ENCODE measurements around the gene CTNNA2.

Gene CTNNA2

DNA sequence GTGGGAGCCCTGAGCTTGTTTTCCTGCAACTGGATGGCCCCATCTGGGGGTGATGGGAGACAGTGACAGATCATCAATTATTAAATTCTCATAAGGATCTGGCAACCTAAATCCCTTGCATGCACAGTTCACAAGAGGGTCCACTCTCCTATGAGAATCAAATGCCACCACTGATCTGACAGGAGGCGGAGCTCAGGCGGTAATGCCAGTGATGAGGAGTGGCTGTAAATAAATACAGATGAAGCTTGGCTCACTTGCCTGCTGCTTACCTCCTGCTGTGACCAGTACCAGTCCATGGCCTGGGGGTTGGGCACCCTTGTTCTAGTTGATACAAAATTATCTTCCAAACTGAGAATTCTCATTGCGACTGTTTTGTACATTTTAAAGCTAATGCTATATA is 258.6 kb downstream of the CTNNA2 start (continued):
- TF ChIP-seq, protein P1, sequence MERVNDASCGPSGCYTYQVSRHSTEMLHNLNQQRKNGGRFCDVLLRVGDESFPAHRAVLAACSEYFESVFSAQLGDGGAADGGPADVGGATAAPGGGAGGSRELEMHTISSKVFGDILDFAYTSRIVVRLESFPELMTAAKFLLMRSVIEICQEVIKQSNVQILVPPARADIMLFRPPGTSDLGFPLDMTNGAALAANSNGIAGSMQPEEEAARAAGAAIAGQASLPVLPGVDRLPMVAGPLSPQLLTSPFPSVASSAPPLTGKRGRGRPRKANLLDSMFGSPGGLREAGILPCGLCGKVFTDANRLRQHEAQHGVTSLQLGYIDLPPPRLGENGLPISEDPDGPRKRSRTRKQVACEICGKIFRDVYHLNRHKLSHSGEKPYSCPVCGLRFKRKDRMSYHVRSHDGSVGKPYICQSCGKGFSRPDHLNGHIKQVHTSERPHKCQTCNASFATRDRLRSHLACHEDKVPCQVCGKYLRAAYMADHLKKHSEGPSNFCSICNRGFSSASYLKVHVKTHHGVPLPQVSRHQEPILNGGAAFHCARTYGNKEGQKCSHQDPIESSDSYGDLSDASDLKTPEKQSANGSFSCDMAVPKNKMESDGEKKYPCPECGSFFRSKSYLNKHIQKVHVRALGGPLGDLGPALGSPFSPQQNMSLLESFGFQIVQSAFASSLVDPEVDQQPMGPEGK (CRISPR knock-in tag; IDR thresholded peaks at IDR 0.05; ENCODE audit: borderline replicate concordance): no peak
- no peak for TF ChIP-seq CSDC2 (CRISPR knock-in tag; IDR thresholded peaks at IDR 0.05)
- TF ChIP-seq TCF4 (CRISPR knock-in tag; IDR thresholded peaks at IDR 0.05; ENCODE audit: borderline replicate concordance): no peak

DNA sequence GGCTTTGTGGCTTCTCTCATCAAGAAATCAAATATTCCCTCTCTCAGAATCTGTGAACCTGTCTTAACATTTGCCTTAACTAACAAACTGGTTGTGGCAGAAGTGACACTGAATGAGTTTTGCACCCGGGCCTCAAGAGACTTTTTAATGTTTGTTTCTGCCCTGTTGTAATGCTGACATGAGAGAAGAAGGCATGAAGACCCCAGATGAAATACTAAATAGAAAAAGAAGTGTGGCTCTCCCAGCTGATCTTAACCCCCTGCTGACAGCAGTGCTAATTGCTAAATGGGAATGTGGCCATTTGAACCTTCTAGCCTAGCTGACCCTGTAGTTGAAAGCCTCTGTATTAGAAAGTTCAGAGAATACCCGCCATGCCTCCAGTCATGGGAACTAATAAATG is 261.2 kb downstream of the CTNNA2 start:
- ATAC-seq: no peak
- TF ChIP-seq TOX (CRISPR knock-in tag; IDR thresholded peaks at IDR 0.05; ENCODE audit: borderline replicate concordance) (no peak), SNAI2 (CRISPR knock-in tag; IDR thresholded peaks at IDR 0.05) (no peak), OSR1 (CRISPR knock-in tag; IDR thresholded peaks at IDR 0.05) (no peak), ZNF8 (CRISPR knock-in tag; IDR thresholded peaks at IDR 0.05) (no peak), BACH2 (CRISPR knock-in tag; IDR thresholded peaks at IDR 0.05; ENCODE audit: borderline replicate concordance) (no peak), RARB (CRISPR knock-in tag; IDR thresholded peaks at IDR 0.05) (no peak), PPARA (CRISPR knock-in tag; IDR thresholded peaks at IDR 0.05; ENCODE audit: borderline replicate concordance) (no peak), ZNF565 (CRISPR knock-in tag; conservative IDR thresholded peaks at IDR 0.05; ENCODE audit: low read depth) (no peak), ZNF70 (CRISPR knock-in tag; IDR thresholded peaks at IDR 0.05) (no peak), ZFP30 (CRISPR knock-in tag; IDR thresholded peaks at IDR 0.05) (no peak)
- TF ChIP-seq, protein P2, sequence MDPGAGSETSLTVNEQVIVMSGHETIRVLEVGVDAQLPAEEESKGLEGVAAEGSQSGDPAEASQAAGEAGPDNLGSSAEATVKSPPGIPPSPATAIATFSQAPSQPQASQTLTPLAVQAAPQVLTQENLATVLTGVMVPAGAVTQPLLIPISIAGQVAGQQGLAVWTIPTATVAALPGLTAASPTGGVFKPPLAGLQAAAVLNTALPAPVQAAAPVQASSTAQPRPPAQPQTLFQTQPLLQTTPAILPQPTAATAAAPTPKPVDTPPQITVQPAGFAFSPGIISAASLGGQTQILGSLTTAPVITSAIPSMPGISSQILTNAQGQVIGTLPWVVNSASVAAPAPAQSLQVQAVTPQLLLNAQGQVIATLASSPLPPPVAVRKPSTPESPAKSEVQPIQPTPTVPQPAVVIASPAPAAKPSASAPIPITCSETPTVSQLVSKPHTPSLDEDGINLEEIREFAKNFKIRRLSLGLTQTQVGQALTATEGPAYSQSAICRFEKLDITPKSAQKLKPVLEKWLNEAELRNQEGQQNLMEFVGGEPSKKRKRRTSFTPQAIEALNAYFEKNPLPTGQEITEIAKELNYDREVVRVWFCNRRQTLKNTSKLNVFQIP (CRISPR knock-in tag; IDR thresholded peaks at IDR 0.05; ENCODE audit: borderline replicate concordance, low read depth): no peak
- TF ChIP-seq, protein P1 (CRISPR knock-in tag; IDR thresholded peaks at IDR 0.05; ENCODE audit: borderline replicate concordance): no peak

DNA sequence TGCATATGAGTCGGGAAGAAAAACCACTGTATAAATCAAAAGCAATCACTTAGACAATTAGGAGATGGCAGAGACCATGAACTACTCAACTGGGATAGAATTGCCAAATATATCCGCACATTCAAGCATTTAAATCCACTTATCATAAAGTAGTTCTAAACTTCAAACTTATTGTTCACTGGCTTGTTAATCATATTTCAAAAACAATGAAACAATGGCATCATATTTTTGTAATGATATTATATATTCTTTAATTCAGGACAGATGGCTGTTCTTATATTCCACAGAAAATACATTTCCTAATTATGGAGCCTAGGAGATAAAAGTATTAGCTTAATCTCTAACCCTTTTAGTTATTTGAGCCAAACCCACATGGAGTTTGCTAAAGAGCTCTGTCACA is 263.6 kb downstream of the CTNNA2 start:
- ATAC-seq: no peak
- TF ChIP-seq TCF4 (CRISPR knock-in tag; IDR thresholded peaks at IDR 0.05; ENCODE audit: borderline replicate concordance) (peak; percentile 80), ISL1 (CRISPR knock-in tag; IDR thresholded peaks at IDR 0.05) (peak; percentile 86), ZC3H10 (CRISPR knock-in tag; IDR thresholded peaks at IDR 0.05) (no peak)
- TF ChIP-seq, protein P1 (CRISPR knock-in tag; IDR thresholded peaks at IDR 0.05; ENCODE audit: borderline replicate concordance): no peak
- TF ChIP-seq, protein P3, sequence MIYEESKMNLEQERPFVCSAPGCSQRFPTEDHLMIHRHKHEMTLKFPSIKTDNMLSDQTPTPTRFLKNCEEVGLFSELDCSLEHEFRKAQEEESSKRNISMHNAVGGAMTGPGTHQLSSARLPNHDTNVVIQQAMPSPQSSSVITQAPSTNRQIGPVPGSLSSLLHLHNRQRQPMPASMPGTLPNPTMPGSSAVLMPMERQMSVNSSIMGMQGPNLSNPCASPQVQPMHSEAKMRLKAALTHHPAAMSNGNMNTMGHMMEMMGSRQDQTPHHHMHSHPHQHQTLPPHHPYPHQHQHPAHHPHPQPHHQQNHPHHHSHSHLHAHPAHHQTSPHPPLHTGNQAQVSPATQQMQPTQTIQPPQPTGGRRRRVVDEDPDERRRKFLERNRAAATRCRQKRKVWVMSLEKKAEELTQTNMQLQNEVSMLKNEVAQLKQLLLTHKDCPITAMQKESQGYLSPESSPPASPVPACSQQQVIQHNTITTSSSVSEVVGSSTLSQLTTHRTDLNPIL (CRISPR knock-in tag; IDR thresholded peaks at IDR 0.05; ENCODE audit: low read depth): 0 out of 2 replicates have a peak, but pooled peaks have one; percentile 32

DNA sequence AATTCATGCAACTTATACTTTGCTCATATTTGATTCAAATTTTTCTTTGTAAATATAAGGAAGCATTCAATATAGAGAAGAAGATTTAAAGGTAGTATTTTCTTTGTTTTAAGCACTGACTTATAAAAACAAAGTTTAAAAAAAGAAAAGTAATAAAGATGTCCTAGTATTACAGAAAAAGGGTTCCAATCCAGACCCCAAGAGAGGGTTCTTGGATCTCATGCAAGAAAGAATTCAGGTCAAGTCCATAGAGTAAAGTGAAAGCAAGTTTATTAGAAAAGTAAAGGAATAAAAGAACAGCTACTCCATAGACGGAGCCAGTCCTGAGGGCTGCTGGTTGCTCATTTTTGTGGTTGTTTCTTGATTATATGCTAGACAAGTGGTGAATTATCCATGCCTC is 267.9 kb downstream of the CTNNA2 start:
- ATAC-seq: no peak
- TF ChIP-seq TCF4 (CRISPR knock-in tag; IDR thresholded peaks at IDR 0.05; ENCODE audit: borderline replicate concordance) (no peak), PPARA (CRISPR knock-in tag; IDR thresholded peaks at IDR 0.05; ENCODE audit: borderline replicate concordance) (no peak), BACH2 (CRISPR knock-in tag; IDR thresholded peaks at IDR 0.05; ENCODE audit: borderline replicate concordance) (no peak), GLIS3 (CRISPR knock-in tag; IDR thresholded peaks at IDR 0.05) (no peak), ZC3H10 (CRISPR knock-in tag; IDR thresholded peaks at IDR 0.05) (no peak), TOX (CRISPR knock-in tag; IDR thresholded peaks at IDR 0.05; ENCODE audit: borderline replicate concordance) (no peak), ESRRG (CRISPR knock-in tag; IDR thresholded peaks at IDR 0.05) (no peak), ZNF565 (CRISPR knock-in tag; conservative IDR thresholded peaks at IDR 0.05; ENCODE audit: low read depth) (no peak), ZNF8 (CRISPR knock-in tag; IDR thresholded peaks at IDR 0.05) (no peak)
- TF ChIP-seq, protein P4, sequence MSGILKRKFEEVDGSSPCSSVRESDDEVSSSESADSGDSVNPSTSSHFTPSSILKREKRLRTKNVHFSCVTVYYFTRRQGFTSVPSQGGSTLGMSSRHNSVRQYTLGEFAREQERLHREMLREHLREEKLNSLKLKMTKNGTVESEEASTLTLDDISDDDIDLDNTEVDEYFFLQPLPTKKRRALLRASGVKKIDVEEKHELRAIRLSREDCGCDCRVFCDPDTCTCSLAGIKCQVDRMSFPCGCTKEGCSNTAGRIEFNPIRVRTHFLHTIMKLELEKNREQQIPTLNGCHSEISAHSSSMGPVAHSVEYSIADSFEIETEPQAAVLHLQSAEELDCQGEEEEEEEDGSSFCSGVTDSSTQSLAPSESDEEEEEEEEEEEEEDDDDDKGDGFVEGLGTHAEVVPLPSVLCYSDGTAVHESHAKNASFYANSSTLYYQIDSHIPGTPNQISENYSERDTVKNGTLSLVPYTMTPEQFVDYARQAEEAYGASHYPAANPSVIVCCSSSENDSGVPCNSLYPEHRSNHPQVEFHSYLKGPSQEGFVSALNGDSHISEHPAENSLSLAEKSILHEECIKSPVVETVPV (CRISPR knock-in tag; IDR thresholded peaks at IDR 0.05): no peak
- TF ChIP-seq, protein P5, sequence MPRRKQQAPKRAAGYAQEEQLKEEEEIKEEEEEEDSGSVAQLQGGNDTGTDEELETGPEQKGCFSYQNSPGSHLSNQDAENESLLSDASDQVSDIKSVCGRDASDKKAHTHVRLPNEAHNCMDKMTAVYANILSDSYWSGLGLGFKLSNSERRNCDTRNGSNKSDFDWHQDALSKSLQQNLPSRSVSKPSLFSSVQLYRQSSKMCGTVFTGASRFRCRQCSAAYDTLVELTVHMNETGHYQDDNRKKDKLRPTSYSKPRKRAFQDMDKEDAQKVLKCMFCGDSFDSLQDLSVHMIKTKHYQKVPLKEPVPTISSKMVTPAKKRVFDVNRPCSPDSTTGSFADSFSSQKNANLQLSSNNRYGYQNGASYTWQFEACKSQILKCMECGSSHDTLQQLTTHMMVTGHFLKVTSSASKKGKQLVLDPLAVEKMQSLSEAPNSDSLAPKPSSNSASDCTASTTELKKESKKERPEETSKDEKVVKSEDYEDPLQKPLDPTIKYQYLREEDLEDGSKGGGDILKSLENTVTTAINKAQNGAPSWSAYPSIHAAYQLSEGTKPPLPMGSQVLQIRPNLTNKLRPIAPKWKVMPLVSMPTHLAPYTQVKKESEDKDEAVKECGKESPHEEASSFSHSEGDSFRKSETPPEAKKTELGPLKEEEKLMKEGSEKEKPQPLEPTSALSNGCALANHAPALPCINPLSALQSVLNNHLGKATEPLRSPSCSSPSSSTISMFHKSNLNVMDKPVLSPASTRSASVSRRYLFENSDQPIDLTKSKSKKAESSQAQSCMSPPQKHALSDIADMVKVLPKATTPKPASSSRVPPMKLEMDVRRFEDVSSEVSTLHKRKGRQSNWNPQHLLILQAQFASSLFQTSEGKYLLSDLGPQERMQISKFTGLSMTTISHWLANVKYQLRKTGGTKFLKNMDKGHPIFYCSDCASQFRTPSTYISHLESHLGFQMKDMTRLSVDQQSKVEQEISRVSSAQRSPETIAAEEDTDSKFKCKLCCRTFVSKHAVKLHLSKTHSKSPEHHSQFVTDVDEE (CRISPR knock-in tag; IDR thresholded peaks at IDR 0.05): no peak
- TF ChIP-seq, protein P3 (CRISPR knock-in tag; IDR thresholded peaks at IDR 0.05; ENCODE audit: low read depth): no peak
